ENCODE data around the gene USF2. TPM values are rescaled to one million over a fixed set of nuclear protein-coding genes. Genes with fewer than 3 reads are reported as not detected.

Gene USF2
- total and polyA plus RNA-seq, 2 of the 8 experiments (the other 6 are each of a cell fraction or from before 2014, with no cell fraction given), result 74.1 to 109 TPM

DNA sequence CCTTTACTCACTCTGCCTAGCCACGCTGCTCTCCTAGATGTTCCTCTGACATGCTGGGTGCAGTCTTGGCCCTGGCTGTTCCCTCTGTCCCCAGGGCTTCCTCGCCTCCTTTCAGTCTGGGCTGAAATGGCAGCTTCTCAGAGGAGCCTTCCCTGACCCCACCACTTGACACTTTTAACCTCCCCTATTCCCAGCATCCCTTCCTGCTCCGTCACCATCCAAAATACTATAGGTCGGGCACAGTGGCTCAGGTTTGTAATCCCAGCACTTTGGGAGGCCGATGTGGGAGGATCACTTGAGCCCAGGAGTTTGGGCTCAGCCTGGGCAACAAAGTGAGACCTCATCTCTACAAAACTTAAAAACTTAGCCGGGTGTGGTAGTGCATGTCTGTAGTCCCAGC, 42.8 kb upstream of the USF2 start (continued):
- TF ChIP-seq, protein P1, sequence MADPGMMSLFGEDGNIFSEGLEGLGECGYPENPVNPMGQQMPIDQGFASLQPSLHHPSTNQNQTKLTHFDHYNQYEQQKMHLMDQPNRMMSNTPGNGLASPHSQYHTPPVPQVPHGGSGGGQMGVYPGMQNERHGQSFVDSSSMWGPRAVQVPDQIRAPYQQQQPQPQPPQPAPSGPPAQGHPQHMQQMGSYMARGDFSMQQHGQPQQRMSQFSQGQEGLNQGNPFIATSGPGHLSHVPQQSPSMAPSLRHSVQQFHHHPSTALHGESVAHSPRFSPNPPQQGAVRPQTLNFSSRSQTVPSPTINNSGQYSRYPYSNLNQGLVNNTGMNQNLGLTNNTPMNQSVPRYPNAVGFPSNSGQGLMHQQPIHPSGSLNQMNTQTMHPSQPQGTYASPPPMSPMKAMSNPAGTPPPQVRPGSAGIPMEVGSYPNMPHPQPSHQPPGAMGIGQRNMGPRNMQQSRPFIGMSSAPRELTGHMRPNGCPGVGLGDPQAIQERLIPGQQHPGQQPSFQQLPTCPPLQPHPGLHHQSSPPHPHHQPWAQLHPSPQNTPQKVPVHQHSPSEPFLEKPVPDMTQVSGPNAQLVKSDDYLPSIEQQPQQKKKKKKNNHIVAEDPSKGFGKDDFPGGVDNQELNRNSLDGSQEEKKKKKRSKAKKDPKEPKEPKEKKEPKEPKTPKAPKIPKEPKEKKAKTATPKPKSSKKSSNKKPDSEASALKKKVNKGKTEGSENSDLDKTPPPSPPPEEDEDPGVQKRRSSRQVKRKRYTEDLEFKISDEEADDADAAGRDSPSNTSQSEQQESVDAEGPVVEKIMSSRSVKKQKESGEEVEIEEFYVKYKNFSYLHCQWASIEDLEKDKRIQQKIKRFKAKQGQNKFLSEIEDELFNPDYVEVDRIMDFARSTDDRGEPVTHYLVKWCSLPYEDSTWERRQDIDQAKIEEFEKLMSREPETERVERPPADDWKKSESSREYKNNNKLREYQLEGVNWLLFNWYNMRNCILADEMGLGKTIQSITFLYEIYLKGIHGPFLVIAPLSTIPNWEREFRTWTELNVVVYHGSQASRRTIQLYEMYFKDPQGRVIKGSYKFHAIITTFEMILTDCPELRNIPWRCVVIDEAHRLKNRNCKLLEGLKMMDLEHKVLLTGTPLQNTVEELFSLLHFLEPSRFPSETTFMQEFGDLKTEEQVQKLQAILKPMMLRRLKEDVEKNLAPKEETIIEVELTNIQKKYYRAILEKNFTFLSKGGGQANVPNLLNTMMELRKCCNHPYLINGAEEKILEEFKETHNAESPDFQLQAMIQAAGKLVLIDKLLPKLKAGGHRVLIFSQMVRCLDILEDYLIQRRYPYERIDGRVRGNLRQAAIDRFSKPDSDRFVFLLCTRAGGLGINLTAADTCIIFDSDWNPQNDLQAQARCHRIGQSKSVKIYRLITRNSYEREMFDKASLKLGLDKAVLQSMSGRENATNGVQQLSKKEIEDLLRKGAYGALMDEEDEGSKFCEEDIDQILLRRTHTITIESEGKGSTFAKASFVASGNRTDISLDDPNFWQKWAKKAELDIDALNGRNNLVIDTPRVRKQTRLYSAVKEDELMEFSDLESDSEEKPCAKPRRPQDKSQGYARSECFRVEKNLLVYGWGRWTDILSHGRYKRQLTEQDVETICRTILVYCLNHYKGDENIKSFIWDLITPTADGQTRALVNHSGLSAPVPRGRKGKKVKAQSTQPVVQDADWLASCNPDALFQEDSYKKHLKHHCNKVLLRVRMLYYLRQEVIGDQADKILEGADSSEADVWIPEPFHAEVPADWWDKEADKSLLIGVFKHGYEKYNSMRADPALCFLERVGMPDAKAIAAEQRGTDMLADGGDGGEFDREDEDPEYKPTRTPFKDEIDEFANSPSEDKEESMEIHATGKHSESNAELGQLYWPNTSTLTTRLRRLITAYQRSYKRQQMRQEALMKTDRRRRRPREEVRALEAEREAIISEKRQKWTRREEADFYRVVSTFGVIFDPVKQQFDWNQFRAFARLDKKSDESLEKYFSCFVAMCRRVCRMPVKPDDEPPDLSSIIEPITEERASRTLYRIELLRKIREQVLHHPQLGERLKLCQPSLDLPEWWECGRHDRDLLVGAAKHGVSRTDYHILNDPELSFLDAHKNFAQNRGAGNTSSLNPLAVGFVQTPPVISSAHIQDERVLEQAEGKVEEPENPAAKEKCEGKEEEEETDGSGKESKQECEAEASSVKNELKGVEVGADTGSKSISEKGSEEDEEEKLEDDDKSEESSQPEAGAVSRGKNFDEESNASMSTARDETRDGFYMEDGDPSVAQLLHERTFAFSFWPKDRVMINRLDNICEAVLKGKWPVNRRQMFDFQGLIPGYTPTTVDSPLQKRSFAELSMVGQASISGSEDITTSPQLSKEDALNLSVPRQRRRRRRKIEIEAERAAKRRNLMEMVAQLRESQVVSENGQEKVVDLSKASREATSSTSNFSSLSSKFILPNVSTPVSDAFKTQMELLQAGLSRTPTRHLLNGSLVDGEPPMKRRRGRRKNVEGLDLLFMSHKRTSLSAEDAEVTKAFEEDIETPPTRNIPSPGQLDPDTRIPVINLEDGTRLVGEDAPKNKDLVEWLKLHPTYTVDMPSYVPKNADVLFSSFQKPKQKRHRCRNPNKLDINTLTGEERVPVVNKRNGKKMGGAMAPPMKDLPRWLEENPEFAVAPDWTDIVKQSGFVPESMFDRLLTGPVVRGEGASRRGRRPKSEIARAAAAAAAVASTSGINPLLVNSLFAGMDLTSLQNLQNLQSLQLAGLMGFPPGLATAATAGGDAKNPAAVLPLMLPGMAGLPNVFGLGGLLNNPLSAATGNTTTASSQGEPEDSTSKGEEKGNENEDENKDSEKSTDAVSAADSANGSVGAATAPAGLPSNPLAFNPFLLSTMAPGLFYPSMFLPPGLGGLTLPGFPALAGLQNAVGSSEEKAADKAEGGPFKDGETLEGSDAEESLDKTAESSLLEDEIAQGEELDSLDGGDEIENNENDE (IDR thresholded peaks at IDR 0.05; ENCODE audit: insufficient replicate concordance, low read length), result no peak
- TF ChIP-seq SP4 (IDR thresholded peaks at IDR 0.05; ENCODE audit: low read length) (no peak), HDAC2 (IDR thresholded peaks at IDR 0.05; ENCODE audit: borderline replicate concordance in 1 of 2, low read depth in 2 of 2, low read length in 2 of 2) (no peak), POLR2AphosphoS5 (IDR thresholded peaks at IDR 0.05; ENCODE audit: low read depth, low read length) (no peak), SAP30 (IDR thresholded peaks at IDR 0.05; ENCODE audit: insufficient read depth, insufficient replicate concordance, low read length) (no peak), KDM4A (IDR thresholded peaks at IDR 0.05; ENCODE audit: low read depth, low read length, severe bottlenecking) (no peak), POLR2A (IDR thresholded peaks at IDR 0.05; ENCODE audit: control extremely low read depth in 1 of 2, low read depth in 2 of 2, low read length in 2 of 2) (no peak), CBX5 (IDR thresholded peaks at IDR 0.05; ENCODE audit: low read depth, low read length) (no peak), BCL11A (IDR thresholded peaks at IDR 0.05; ENCODE audit: low read depth in 2 of 2, low read length in 2 of 2) (no peak)
- TF ChIP-seq, protein P2, sequence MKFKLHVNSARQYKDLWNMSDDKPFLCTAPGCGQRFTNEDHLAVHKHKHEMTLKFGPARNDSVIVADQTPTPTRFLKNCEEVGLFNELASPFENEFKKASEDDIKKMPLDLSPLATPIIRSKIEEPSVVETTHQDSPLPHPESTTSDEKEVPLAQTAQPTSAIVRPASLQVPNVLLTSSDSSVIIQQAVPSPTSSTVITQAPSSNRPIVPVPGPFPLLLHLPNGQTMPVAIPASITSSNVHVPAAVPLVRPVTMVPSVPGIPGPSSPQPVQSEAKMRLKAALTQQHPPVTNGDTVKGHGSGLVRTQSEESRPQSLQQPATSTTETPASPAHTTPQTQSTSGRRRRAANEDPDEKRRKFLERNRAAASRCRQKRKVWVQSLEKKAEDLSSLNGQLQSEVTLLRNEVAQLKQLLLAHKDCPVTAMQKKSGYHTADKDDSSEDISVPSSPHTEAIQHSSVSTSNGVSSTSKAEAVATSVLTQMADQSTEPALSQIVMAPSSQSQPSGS (IDR thresholded peaks at IDR 0.05; ENCODE audit: low read length), result no peak

Measured in H1 (cell line).